ENCODE measurements around the gene HCN3. TPM values are rescaled to one million over a fixed set of nuclear protein-coding genes. Genes with fewer than 3 reads are reported as not detected.

The HCN3 gene
- total and polyA plus RNA-seq, 2 donors (not counting 3 experiments of a cell fraction or from before 2014, with no cell fraction given), result 3.3 to 4.1 TPM

GRCh38 chr1:155320661-155321617 lies 43.7 kb downstream of the HCN3 start, which contains the start of gene RUSC1:
Gene RUSC1, plus strand, starts transcription at chr1:155320894. Its CDS starts 880 bp downstream, at chr1:155321774.
- no peak within 1 kb of the TSS for H3K9ac ChIP-seq (replicated peaks; ENCODE audit: extremely low read depth, insufficient read depth, low read length)
- H4K20me1 ChIP-seq (replicated peaks; ENCODE audit: control insufficient read depth, extremely low read depth, insufficient read depth, low read length), result no peaks in the 10 kb centered on the region
- BruUV-seq (replicated peaks), result no TSS peak
- POLR2A ChIA-PET, result interaction anchor here (0.6 to 1.4 kb wide), 5 partner anchors 9 to 70 kb away, joined by 3 to 10 read pairs (median 4); partner anchors contain the start of genes CLK2 and FDPS
- H3K36me3 ChIP-seq (ENCODE audit: control insufficient read depth in 2 of 2, extremely low read depth in 1 of 2, insufficient read depth in 2 of 2, low read length in 2 of 2), result peaks cover 17 to 20% of the 10 kb centered on the region in 2 experiments
- H3K27me3 ChIP-seq (ENCODE audit: control insufficient read depth in 2 of 2, insufficient read depth in 2 of 2, low read length in 2 of 2), result no peaks in the 10 kb centered on the region
- intact Hi-C loops (cut with micrococcal nuclease), result loop anchor here (5.0 kb wide), 1 partner anchor 326 kb away; no protein-coding TSS in a partner anchor
- dilution Hi-C loops (cut with MboI; ENCODE audit: extremely low pct_ligation_motif_present, low sequenced_read_pairs), result no loop called here
- no peaks in the 10 kb centered on the region for H3K9me3 ChIP-seq (replicated peaks; ENCODE audit: control insufficient read depth, insufficient read depth, low read length)
- H3K27ac ChIP-seq (ENCODE audit: insufficient read depth, low read depth, low read length), result no peak within 1 kb of the TSS
- FAIRE-seq (peak; percentile 80), DNase-seq (ENCODE audit: low read depth, low spot score) (peak; percentile 78)
- peak within 1 kb of the TSS; percentile 1 for H3K4me2 ChIP-seq (ENCODE audit: insufficient read depth, low read length)
- peak within 1 kb of the TSS in 2 of 3 experiments; percentile 6 to 31 for H3K4me3 ChIP-seq (replicated peaks in 1 of 3; ENCODE audit: insufficient read depth in 1 of 3, low read depth in 1 of 3, low read length in 3 of 3)
- H3K79me2 ChIP-seq (ENCODE audit: control insufficient read depth, insufficient read depth, low read length), result no peaks in the 10 kb centered on the region
- no peak within 1 kb of the TSS for H2AFZ ChIP-seq (ENCODE audit: low read depth, low read length)
- CTCF ChIA-PET, result interaction anchor here (0.5 to 7.2 kb wide), 11 partner anchors 10 to 276 kb away, joined by 3 to 115 read pairs (median 3); partner anchors contain the start of genes CLK2 and FDPS
- TF ChIP-seq POLR2A (IDR thresholded peaks at IDR 0.05; ENCODE audit: low read depth, low read length) (peak; percentile 85), MAX (IDR thresholded peaks at IDR 0.05; ENCODE audit: insufficient read depth, insufficient read length) (no peak), EZH2 (IDR thresholded peaks at IDR 0.05; ENCODE audit: borderline replicate concordance, low read depth, low read length, severe bottlenecking) (no peak), POLR2AphosphoS5 (IDR thresholded peaks at IDR 0.05; ENCODE audit: insufficient read depth, low read depth, low read length) (peak; percentile 80)
- H3K9me1 ChIP-seq (replicated peaks; ENCODE audit: control insufficient read depth, extremely low read depth, insufficient read depth, low read length), result no peaks in the 10 kb centered on the region
- peaks cover 41% of the 10 kb centered on the region for H3K4me1 ChIP-seq (ENCODE audit: control insufficient read depth, extremely low read depth, insufficient read depth, low read length)
